NCI-H748 (cell line): ENCODE data around the gene MRPL40.

Experiments used
- DNase-seq: peaks from one replicate; lab custom pipeline; 2025; ENCODE audit not compliant: unreplicated experiment; lab: John Stamatoyannopoulos, UW

MRPL40 gene

GRCh38 chr22:19432133-19432851 is at the start of gene MRPL40:
TSS of gene MRPL40 (plus strand) at chr22:19432545. CDS start at chr22:19432555, 10 bp downstream.
- DNase-seq: peak; percentile 95

- DNase-seq: no peak
Measured at GRCh38 chr22:19383292-19383691, 49.1 kb upstream of the MRPL40 start.

- no peak for DNase-seq
Measured at GRCh38 chr22:19385221-19385906, 47.0 kb upstream of the MRPL40 start.

DNA sequence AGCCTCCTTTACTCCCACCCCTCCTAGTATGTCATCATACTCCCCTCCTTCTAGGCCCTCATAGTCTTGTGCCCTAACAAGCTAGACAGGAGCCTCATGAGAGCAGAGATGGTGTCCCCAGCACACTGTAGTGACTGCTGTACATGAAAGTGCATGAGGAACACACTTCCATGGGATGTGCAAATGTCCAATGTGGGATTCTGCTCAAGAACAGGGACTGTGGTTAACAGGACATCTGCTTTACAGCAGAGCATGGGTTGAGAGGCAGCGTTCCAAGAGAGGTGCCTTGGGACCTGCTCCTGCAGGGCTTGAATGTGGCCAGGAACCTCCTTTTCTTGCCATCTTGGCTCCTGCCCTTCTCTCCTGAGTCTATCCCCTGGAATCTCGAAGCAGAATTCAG is 46.1 kb upstream of the MRPL40 start:
- DNase-seq: no peak

DNA sequence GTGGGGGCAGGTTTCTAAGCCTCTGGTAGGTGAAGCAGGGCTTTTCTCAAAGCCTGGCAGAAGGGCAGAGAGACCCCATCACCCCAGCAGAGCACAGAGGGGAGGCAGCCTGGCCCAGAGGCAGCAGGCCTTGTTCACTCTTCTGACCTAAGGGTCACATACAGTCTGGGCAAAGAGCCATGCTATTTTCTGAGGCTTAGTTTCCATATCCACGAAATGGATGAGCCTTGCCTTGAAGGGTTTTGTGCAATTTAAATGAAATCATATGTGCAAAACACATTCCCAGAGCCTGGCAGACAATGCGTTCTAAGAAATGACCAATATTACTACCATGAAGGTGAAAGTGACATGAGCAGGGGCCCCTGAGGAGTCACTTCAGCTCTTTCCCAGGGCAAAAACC is 45.3 kb upstream of the MRPL40 start:
- DNase-seq: no peak

DNA sequence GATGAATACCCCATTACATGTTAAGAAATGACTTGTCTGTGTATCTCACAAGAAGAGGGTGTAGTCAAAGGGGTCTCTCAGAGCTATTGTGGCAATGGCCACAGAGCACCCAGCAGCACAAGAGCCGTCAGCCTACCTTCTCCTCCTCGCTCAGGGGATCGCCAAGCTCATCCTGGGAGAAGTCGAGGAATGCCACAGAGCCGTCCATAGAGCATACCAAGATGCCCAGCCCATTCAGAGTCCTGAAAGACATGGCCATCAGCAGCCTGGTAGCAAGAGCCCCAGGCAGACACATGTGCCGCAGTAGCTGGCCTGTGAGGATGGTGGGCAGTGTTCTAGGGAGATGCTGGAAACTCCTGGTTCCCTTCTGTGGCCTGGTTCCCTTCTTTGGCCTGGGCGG is 44.8 kb upstream of the MRPL40 start:
- no peak for DNase-seq

GRCh38 chr22:19393704-19394103 is 38.6 kb upstream of the MRPL40 start:
- DNase-seq: no peak

DNA sequence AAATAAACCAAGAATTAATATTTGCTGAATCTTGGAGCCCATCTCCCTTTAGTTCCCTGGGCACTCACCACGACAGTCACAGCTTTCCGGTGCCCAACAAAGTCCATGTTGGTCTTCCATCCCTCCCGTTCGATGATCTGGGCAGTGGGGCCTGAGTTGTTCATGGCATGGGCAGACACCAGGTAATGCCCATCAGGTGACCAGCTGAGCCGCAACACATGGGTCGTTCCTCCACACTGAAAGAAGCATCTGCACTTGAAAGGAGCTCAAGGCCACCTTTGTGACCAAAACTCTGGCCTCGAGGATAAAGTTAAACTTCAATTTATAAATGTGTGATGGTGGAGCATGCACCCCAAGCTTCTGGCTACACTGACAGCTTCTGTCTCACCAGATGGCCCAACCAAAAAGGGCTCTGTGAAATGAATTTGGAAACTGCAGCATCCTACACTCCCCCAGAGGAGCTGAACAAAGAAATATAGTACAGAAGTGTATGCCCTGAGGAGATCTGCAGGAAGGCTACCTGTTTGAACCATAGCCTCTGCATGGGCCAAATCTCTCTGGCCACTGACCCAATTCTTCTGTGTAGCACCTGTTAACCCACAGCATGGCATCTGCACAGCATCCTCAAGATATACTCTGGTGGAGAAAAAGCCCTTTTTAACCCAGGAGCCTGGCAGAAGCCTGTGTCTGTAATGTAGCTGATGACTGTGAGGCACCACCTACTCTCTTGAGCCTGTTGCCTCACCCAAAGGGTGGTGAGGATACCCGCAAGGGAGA is 37.9 kb upstream of the MRPL40 start:
- no peak for DNase-seq

- DNase-seq: no peak
Measured at GRCh38 chr22:19395276-19395675, 37.1 kb upstream of the MRPL40 start.

- DNase-seq: no peak
Measured at GRCh38 chr22:19396561-19396933, 35.8 kb upstream of the MRPL40 start.

DNA sequence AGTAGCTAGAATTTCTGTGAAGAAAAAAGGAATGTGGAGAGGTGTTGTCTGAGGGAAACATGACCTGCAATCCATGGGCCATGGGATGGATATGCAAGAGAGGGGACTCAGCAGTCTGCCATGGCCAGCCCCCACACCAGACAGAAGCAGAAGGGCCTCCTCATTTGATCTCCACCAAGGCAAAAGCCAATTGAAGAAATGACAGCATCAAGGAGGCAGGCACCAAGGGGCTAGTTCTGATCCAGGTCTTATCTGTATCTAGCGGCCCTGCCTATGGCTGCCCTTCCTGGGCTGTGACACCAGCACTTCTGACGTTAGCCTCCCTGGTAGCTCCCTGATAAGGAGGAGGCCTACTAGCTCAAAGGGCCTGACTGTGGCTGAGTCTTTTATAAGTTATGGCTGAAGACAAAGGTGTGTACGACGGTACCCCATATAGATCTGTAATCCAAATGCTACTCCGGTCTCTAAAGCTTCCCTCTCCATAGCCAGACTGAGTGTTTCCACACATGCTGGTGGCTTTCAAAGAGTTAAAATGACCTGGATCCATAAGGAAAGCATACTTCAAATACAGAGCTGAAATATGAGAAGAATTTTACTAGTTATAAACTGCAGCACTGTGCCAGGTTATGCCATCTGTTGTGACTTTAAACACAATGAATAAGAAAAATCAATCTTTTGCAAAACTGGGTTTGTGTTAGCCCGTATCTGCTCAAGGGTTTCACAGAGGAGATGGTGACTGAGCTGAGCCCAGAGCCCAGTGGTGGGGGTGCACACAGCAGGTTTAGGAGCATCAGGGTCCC is 35.2 kb upstream of the MRPL40 start:
- no peak for DNase-seq

DNA sequence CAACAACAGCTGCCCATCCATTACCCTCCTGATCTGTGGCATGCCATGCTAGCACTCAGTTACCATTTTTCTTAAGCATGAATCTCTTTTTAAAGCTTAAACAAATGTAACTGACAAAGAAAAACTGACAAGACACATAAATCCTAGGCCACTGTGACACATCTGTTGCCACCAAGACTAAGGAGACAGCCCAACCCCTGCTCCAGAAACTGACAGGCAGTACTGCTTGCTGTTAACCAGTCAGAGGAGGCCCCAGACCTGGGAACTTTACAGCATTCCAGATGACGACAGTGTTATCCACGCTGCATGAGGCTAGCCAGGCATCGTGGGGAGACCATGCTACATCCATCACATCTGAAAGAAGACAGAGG is 34.6 kb upstream of the MRPL40 start:
- no peak for DNase-seq

- no peak for DNase-seq
Measured at GRCh38 chr22:19398206-19398605, 34.1 kb upstream of the MRPL40 start.

DNA sequence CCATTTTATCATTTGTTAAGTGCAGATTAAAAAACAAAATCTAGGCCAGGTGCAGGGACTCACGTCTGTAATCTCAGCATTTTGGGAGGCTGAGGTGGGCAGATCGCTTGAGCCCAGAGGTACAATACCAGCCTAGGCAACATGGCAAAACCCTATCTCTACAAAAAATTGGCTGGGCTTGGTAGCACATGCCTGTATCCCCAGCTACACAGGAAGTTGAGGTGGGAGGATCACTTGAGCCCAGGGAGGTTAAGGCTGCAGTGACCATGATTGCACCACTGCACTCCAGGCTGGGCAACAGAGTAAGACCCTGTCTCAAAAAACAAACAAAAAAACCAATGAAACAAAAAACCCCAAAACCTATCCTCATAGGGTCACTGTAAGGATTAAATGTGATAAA is 33.7 kb upstream of the MRPL40 start:
- DNase-seq: no peak

DNA sequence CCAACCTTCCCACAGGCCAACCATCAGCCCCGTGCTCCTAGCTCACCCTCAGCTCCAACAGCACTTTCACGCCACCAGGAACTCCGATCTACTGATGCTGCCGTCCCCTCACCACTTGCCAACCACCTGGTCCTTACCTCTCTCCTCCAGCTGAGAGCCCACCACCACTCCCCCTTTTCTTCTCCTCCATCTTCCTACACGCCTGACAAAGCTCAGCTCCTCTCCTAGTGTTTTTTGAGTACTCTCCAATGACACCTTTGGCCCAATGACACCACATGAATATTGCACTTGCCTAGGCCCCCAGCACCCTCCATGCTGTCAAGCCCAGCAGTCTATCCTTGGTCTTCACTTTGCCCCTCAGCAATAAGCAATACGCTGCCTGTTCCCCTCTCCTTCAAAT is 31.5 kb upstream of the MRPL40 start:
- DNase-seq: no peak

- no peak for DNase-seq
Measured at GRCh38 chr22:19401483-19401882, 30.9 kb upstream of the MRPL40 start.

DNA sequence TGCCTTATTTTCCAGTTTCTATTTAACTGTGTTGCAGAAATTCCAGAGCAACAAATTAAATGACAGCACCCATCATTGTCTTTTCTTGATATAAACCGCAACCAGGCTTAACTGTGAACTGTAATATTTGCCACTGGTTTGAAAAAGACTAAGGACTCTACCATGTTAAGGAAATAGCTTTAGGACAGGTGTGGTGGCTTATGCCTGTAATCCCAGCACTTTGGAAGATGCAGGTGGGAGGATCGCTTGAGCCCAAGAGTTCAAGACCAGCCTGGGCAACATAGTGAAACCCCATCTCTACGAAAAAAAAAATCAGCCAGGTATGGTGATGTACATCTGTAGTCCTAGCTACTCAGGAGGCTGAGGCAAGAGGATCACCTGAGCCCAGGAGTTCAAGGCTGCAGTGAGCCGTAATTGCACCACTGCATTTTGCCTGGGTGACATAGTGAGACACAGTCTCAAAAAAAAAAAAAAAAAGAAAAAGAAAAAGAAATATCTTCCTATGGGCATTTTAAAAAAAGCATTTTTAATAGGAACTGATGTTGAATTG is 29.6 kb upstream of the MRPL40 start:
- DNase-seq: no peak

DNA sequence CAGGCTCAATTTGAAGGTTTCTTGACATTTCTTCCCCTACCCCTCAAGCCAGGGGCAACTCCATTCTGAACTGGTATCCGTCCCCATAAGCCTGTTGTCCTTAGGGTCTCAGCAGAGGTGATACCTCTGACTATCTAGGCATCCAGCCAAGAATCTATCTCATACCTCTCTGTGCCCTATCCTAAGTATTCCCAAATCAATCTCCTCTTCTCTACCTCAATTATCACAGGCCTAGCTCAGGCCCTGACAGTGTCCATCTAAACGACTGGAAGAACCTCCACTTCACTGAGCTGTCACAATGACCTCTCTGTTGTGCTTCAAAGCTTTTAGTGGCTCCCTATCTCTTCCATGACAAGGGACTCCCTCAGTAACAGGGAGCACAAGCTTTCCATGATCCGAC is 27.7 kb upstream of the MRPL40 start:
- no peak for DNase-seq

DNA sequence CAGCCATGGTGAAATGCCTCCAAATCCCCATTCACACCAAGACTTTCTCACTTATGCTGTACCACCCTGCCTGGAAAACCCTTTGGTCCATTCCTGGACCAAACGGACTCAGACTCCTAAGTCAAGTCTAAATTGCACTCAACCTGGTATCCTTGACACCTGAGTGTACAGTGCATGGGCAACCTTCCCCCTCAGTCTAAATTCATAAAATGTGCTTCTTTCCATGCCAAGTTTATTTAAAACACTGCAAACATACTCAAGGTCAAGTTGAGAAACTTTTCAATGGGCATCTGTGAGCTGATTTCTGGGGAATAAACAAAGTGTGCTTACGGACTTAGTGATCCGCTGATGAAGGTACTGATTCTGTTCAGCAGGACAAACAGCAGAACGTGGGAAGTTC is 27.2 kb upstream of the MRPL40 start:
- no peak for DNase-seq

DNA sequence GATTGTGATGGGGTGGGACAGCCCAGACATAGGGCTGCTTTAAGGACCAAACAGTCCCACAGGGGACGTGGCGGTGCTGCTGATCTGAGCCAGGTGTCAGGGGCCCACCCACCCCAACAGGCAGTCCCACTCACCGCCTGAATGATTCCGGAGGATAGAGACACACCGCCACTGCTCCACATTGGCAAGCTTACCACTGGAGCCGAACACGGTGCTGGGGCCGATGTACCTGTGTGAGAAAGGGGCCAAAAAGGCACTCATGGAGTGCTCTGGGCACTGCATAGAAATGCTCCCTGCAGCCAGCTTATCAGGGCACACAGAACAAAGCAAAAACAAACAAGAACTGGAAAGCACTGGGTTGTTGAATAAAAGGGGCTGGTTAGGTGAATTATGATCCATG is 26.7 kb upstream of the MRPL40 start:
- DNase-seq: no peak

- no peak for DNase-seq
Measured at GRCh38 chr22:19406281-19406811, 26.0 kb upstream of the MRPL40 start.
